Bronchial epithelial cell (primary cell): ENCODE measurements around the gene ARHGAP6. TPM values are rescaled to one million over a fixed set of nuclear protein-coding genes. Genes with fewer than 3 reads are reported as not detected.

ENCODE experiments used
- DNase-seq: peaks from one replicate; pipeline ENCODE4 v3.0.0-alpha.2; 2010; ENCODE audit warnings: low read depth
- FAIRE-seq: peaks from 2 replicates; lab custom pipeline; 2011; peaks lifted over from hg19 to GRCh38; lab: Jason Lieb, UNC
- H3K27me3 ChIP-seq: 2 replicates; pipeline ENCODE4 v1.5.1; 2011; ENCODE audit warnings: low read length; ENCODE audit not compliant: control insufficient read depth, insufficient read depth
- H3K36me3 ChIP-seq: 2 replicates; pipeline ENCODE4 v1.5.1; 2011; ENCODE audit warnings: low read length; ENCODE audit not compliant: control insufficient read depth, insufficient read depth
- H3K4me3 ChIP-seq: 2 replicates; pipeline ENCODE4 v1.5.1; 2011; ENCODE audit warnings: mild to moderate bottlenecking, low read depth, low read length, control low read depth
- total RNA-seq: library from RNA; depleted of rRNA; stranded (reverse); fragments of >200 nt; gene quantifications from 2 replicates; pipeline ENCODE4 v1.2.1, GENCODE V29; 2014
- TF ChIP-seq, protein P1 (sequence below): IDR thresholded peaks from 2 replicates; pipeline ENCODE4 v1.5.1; 2011; ENCODE audit warnings: mild to moderate bottlenecking, moderate library complexity, low read length, control low read depth, inconsistent platforms; ENCODE audit not compliant: insufficient read depth, severe bottlenecking

The ARHGAP6 gene
- total RNA-seq, 1 donor from 2014 or later, result under 0.01 TPM

DNA sequence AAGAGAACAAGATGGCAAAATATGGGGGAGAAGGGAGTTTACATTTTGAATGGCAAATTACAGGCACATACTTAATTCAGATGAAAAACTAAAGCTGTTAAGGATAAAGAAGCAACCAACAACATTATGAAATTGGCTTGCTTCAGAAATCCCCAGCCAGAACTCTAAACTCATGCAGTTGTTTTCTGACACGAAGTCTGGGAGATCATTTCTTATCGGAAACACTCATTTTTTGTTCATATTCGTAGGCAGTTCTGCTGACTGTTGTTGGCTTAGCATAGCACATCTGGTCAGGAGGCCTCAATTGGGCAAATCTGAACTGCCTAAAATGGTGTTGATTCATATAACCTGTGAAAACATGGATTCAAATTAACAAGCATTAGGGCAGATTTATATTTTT, 33.0 kb upstream of the ARHGAP6 start:
- no peaks in the 10 kb centered on the region for H3K27me3 ChIP-seq
- FAIRE-seq, result no peak
- TF ChIP-seq, protein P1, sequence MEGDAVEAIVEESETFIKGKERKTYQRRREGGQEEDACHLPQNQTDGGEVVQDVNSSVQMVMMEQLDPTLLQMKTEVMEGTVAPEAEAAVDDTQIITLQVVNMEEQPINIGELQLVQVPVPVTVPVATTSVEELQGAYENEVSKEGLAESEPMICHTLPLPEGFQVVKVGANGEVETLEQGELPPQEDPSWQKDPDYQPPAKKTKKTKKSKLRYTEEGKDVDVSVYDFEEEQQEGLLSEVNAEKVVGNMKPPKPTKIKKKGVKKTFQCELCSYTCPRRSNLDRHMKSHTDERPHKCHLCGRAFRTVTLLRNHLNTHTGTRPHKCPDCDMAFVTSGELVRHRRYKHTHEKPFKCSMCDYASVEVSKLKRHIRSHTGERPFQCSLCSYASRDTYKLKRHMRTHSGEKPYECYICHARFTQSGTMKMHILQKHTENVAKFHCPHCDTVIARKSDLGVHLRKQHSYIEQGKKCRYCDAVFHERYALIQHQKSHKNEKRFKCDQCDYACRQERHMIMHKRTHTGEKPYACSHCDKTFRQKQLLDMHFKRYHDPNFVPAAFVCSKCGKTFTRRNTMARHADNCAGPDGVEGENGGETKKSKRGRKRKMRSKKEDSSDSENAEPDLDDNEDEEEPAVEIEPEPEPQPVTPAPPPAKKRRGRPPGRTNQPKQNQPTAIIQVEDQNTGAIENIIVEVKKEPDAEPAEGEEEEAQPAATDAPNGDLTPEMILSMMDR, result no peak
- no peaks in the 10 kb centered on the region for H3K36me3 ChIP-seq
- no peak overlapping the region for H3K4me3 ChIP-seq
- no peak for DNase-seq

DNA sequence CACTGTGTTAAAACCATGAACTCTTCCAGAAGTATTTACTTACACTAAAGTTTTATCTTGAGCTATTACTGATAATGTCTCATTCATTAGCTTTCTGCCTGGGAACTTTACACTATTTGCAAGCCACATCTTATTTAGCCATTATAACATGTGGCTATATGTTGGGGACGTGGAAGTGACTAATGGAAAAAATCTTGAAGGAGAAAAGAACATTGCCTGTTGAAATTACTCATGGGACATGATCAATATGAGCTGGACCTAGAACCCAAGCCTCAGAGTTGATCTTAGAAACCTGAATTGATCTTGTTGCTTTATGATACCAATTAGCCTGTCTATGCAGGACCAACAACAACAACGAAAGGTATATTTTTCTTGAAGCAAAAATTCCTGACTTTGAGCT, 22.5 kb upstream of the ARHGAP6 start:
- no peak for FAIRE-seq

DNA sequence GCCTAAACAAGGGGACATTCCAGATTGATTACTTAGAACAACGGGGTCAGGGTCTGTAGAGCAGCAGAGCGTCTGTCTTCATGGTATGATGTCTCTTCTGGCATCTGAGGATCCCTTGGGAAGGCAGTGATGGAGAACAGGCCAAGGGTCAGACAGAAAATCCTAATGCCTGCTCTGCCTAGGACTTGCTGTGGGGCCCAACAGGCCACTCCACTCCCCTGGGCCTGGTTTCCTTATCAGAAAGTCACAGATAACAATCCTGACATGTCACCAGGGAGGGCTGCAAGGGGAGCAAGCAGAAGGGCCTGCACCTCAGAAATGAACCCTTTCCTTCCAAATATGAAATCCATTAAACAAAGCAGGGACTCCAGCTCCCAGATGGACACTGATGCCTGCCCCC, 21.4 kb upstream of the ARHGAP6 start:
- Histone ChIP-seq H3K4me3 (no peak overlapping the region), H3K36me3 (no peaks in the 10 kb centered on the region), H3K27me3 (no peaks in the 10 kb centered on the region)
- TF ChIP-seq, protein P1, result no peak
- DNase-seq (no peak), FAIRE-seq (no peak)

More for the DNA sequence above, 22.5 kb upstream of the ARHGAP6 start:
- no peak for DNase-seq
- H3K27me3 ChIP-seq, result no peaks in the 10 kb centered on the region
- TF ChIP-seq, protein P1, result no peak
- H3K4me3 ChIP-seq, result no peak overlapping the region
- H3K36me3 ChIP-seq, result no peaks in the 10 kb centered on the region

DNA sequence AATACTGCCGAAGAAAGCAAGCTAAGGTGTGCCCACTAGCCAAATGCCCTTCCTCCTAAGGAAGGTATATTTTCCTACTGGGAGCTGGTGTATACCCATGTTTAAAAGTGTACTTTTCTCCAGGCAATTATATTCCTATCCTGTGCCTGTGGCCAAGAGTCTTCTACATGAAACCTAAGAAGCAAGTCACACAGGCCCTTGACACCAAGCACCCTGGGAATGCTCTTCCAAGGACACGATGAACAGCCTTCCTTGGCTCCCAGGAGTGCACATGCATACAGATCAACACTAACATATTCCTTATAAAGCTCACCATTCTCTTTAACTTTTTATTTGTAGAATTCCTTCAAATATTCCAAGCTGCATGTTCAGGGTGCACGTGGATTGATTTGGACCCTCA, 17.3 kb upstream of the ARHGAP6 start:
- FAIRE-seq, result no peak
- Histone ChIP-seq H3K27me3 (no peaks in the 10 kb centered on the region), H3K36me3 (no peaks in the 10 kb centered on the region), H3K4me3 (no peak overlapping the region)
- TF ChIP-seq, protein P1, result no peak
- no peak for DNase-seq

DNA sequence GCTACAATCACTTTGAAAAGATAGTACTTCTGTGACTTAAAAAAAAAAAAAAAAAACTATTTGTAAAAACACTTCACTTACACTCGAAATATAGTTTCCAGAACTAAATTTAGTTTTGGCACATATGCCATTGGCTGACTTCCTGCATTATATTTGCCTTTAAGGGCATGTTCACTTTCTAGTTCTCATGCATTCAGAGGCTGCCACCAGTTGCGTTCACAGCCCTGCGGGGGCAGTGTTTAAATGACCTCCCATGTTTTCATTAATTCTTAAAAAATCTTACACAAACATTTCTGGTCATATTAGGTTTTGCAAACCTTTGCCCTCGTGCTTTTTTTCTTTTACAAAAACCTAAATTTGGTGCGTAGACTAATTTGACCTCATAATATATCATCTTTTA, 12.4 kb upstream of the ARHGAP6 start:
- no peak for DNase-seq
- no peak for FAIRE-seq

DNA sequence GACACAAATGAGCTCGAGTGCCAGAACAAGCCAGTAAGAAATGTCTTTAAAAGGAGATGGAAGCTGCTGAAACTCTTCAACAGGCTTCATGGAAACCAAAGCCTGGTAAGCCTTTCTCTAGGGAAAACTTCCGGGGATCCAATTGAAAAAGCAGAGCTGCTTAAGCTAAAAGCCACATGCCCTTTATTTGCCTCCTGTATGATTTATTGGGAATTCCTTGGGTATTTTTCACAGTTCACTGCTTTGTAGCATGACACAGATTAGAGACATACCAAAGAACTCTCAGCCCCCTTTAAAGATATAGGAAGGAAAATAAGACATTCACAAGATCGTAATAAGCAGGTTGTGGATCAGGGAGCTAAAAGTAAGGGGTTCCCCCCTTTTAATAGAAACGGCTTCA, 6.5 kb upstream of the ARHGAP6 start:
- Histone ChIP-seq H3K36me3 (no peaks in the 10 kb centered on the region), H3K4me3 (no peak overlapping the region), H3K27me3 (peaks cover 4% of the 10 kb centered on the region)
- FAIRE-seq (no peak), DNase-seq (no peak)
- TF ChIP-seq, protein P1, result no peak

More for the DNA sequence above, 12.4 kb upstream of the ARHGAP6 start:
- H3K4me3 ChIP-seq, result no peak overlapping the region
- TF ChIP-seq, protein P1, result peak; percentile 6
- H3K27me3 ChIP-seq, result no peaks in the 10 kb centered on the region
- no peaks in the 10 kb centered on the region for H3K36me3 ChIP-seq
